A673 (cell line): ENCODE data around the gene TUBB. TPM values are rescaled to one million over a fixed set of nuclear protein-coding genes. Genes with fewer than 3 reads are reported as not detected.

Experiments
- BruUV-seq: library from RNA; stranded (reverse); fragments of 400-500 nt; replicated peaks from 2 replicates; lab custom pipeline; 2021; lab: Mats Ljungman, UMichigan
- CTCF ChIA-PET: fragments of 300-600 bp; sonication (Branson Sonifier 250); formaldehyde crosslinking; loops from one replicate; lab custom pipeline; 2022; ENCODE audit warnings: antibody characterized with exemption; lab: Charles Lee
- POLR2A ChIA-PET: fragments of 300-600 bp; sonication (Branson Sonifier 250); formaldehyde crosslinking; loops from one replicate; lab custom pipeline; 2022; ENCODE audit warnings: antibody characterized with exemption; ENCODE audit not compliant: low non-redundant PET; lab: Charles Lee
- DNase-seq: peaks from one replicate; pipeline ENCODE4 v3.0.0-alpha.2; 2015; ENCODE audit warnings: low spot score
- H3K27ac ChIP-seq: fragments of 200-600 bp; sonication (generic); 2 replicates; pipeline ENCODE4 v1.5.1; 2016; ENCODE audit warnings: mixed run types, low read depth, mild to moderate bottlenecking, mixed read lengths, antibody characterized with exemption, low read length; ENCODE audit not compliant: poor library complexity, severe bottlenecking
- H3K27me3 ChIP-seq: fragments of 200-600 bp; sonication (generic); replicated peaks from 2 replicates; pipeline ENCODE4 v1.6.1; 2017; ENCODE audit warnings: mixed run types, low read depth, mild to moderate bottlenecking, mixed read lengths, antibody characterized with exemption, low read length; ENCODE audit not compliant: insufficient read depth, poor library complexity
- H3K36me3 ChIP-seq: fragments of 200-600 bp; sonication (generic); 2 replicates; pipeline ENCODE4 v1.6.1; 2016; ENCODE audit warnings: mixed run types, mild to moderate bottlenecking, mixed read lengths, antibody characterized with exemption, low read length; ENCODE audit not compliant: insufficient read depth, poor library complexity, severe bottlenecking
- H3K4me1 ChIP-seq: fragments of 200-600 bp; sonication (generic); 2 replicates; pipeline ENCODE4 v1.6.1; 2017; ENCODE audit warnings: mixed run types, mild to moderate bottlenecking, mixed read lengths, antibody characterized with exemption, low read length; ENCODE audit not compliant: insufficient read depth, poor library complexity, severe bottlenecking
- H3K4me3 ChIP-seq: fragments of 200-600 bp; sonication (generic); 2 replicates; pipeline ENCODE4 v1.5.1; 2016; ENCODE audit warnings: low read depth, mixed run types, mild to moderate bottlenecking, mixed read lengths, low read length; ENCODE audit not compliant: poor library complexity, severe bottlenecking
- H3K9me3 ChIP-seq: fragments of 200-600 bp; sonication (generic); 2 replicates; pipeline ENCODE4 v1.6.1; 2016; ENCODE audit warnings: mixed run types, low read depth, mild to moderate bottlenecking, mixed read lengths, antibody characterized with exemption, low read length; ENCODE audit not compliant: poor library complexity, severe bottlenecking
- EZH2 ChIP-seq: fragments of 200-600 bp; sonication (generic); IDR thresholded peaks from 2 replicates; pipeline ENCODE4 v1.6.1; 2017; ENCODE audit warnings: borderline replicate concordance, low read depth, mild to moderate bottlenecking, mixed read lengths, antibody characterized with exemption, low read length; ENCODE audit not compliant: poor library complexity, severe bottlenecking
- intact Hi-C: fragments of 100-400 bp; cut with micrococcal nuclease; formaldehyde crosslinking; loops from one replicate; pipeline ENCODE4 v1.10.0; 2022; ENCODE audit not compliant: unreplicated experiment
- total RNA-seq: library from RNA; stranded (reverse); gene quantifications from 2 replicates; pipeline ENCODE4 v1.2.3, GENCODE V29; 2021
- TF ChIP-seq, protein P1 (sequence below): fragments of 300-800, 200-600 bp; sonication (generic); conservative IDR thresholded peaks from 2 replicates; pipeline ENCODE4 v1.5.1; 2017; ENCODE audit warnings: low read depth, mild to moderate bottlenecking, antibody characterized with exemption, low read length, moderate library complexity, mixed read lengths

The TUBB gene
- total RNA-seq, 1 experiment from 2014 or later, result 1,936 TPM

DNA sequence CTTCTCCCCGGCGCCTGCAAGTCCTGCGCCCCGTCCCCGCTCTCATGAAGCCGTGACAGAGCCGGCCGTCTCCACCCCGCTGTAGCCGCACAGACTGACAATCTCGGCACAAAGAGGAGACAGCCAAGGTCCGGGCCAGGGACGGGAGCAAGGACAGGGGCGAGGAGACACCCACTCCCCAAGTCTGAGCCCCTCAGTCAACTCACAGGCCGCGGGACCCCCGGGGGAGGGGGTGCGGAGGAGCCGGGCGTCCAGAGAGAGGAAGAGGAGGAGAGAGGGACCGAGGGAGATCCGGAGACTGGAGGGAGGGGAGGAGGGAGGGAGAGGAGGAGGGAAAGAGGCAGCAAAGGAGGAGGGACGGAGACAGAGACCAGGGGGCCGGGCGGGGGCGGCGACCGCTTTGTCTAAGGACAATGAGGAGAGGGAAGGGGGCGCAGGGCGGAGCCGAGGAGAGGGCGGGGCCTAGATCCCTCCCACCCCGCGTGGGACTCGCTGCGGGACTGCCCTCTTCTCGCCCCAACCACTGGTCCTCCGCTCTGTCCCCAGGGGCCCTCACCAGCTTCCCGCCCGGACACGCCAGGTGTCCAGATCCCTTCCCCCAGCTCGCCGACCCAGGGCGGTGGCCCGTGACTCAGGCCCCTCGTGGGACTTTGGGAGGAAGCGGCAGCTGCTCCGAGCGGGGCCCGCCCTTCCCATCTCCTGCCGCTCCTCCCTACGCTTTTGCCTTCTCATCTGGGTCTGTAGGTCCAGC, 33.1 kb upstream of the TUBB start:
- no peaks in the 10 kb centered on the region for H3K9me3 ChIP-seq
- DNase-seq, result peak; percentile 91
- no peaks in the 10 kb centered on the region for H3K27me3 ChIP-seq
- H3K4me3 ChIP-seq, result peak overlapping the region; percentile 88
- H3K4me1 ChIP-seq, result peaks cover 62% of the 10 kb centered on the region
- peak overlapping the region; percentile 80 for H3K27ac ChIP-seq
- ChIA-PET CTCF (interaction anchor here (1.0 kb wide), 1 partner anchor 14 kb away, joined by 3 read pairs; no protein-coding TSS in a partner anchor), POLR2A (interaction anchor here (1.0 kb wide), 1 partner anchor 47 kb away, joined by 4 read pairs; no protein-coding TSS in a partner anchor)
- intact Hi-C loops, result no loop called here
- BruUV-seq, result no TSS peak
- TF ChIP-seq, protein P1, sequence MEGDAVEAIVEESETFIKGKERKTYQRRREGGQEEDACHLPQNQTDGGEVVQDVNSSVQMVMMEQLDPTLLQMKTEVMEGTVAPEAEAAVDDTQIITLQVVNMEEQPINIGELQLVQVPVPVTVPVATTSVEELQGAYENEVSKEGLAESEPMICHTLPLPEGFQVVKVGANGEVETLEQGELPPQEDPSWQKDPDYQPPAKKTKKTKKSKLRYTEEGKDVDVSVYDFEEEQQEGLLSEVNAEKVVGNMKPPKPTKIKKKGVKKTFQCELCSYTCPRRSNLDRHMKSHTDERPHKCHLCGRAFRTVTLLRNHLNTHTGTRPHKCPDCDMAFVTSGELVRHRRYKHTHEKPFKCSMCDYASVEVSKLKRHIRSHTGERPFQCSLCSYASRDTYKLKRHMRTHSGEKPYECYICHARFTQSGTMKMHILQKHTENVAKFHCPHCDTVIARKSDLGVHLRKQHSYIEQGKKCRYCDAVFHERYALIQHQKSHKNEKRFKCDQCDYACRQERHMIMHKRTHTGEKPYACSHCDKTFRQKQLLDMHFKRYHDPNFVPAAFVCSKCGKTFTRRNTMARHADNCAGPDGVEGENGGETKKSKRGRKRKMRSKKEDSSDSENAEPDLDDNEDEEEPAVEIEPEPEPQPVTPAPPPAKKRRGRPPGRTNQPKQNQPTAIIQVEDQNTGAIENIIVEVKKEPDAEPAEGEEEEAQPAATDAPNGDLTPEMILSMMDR, result no peak
- no peak for TF ChIP-seq EZH2
- H3K36me3 ChIP-seq, result no peaks in the 10 kb centered on the region

DNA sequence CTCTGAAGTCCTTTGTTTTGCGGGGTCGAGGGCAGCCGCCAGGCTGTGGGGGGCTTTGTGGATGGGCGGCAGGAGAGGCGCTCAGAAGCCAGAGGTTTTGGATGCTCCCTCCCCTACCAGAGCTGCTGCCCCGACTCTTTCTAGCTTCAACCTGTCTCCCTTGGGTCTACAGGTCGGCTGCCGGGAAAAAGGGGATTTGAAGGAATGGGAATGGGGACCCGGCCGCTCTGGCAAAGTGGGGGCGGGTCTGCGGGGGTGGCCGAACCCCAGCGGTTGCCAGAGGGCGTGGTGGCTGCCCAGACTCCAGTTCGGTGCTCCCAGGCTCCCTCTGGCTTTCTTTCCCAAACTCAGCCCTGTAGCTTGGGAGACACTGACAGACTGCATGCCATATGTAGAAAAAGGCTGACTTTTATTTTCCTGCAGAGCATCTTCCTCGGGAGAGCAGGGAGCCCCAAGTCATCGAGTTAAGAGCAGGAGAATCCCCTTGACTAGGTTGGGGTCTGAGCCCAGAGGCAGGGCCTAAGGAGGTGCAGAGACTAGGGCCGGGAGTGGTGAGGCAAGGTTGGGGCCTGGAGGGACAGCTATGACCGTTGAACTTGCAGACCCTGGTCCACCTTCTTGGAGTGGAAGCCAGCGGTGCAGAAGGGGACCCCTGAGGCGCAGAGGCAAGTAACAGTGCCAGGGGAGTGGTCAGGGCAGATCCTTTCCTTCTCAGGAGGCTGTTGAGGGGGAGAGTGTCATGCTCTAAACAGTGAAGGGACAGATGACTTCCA, 32.3 kb upstream of the TUBB start:
- TF ChIP-seq, protein P1, result no peak
- no peak for TF ChIP-seq EZH2
- intact Hi-C loops, result no loop called here
- H3K9me3 ChIP-seq, result no peaks in the 10 kb centered on the region
- peak overlapping the region; percentile 80 for H3K27ac ChIP-seq
- ChIA-PET POLR2A (interaction anchor here (1.0 kb wide), 1 partner anchor 46 kb away, joined by 4 read pairs; no protein-coding TSS in a partner anchor), CTCF (interaction anchor here (0.6 to 1.0 kb wide), 3 partner anchors 9 to 92 kb away, joined by 3 to 4 read pairs (median 3); no protein-coding TSS in a partner anchor)
- peak overlapping the region; percentile 88 for H3K4me3 ChIP-seq
- no peaks in the 10 kb centered on the region for H3K36me3 ChIP-seq
- no peak for DNase-seq
- no peaks in the 10 kb centered on the region for H3K27me3 ChIP-seq
- BruUV-seq, result TSS peak; percentile 68
- H3K4me1 ChIP-seq, result peaks cover 54% of the 10 kb centered on the region

DNA sequence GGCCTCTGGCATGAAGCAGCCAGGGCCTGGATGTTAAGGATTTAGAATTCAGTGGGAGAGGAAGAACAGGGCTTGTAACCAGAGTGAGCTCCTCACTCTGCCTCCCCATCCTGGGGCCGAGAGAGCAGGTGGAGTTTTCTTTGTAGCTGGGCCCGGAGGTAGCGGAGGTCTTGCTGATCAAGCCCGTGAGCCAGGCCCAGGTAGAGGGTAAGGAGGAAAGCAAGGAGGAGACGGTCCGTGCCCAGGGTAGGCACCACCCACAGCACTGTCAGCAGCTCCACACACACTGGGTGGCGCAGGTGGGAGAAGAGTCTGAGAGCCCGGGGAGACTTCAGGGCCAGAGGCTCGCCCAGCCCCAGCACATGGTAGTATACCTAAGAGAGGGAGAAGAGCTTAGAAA, 31.6 kb upstream of the TUBB start:
- Histone ChIP-seq H3K4me1 (peaks cover 47% of the 10 kb centered on the region), H3K4me3 (no peak overlapping the region), H3K9me3 (no peaks in the 10 kb centered on the region), H3K27ac (peak overlapping the region; percentile 80), H3K36me3 (no peaks in the 10 kb centered on the region), H3K27me3 (no peaks in the 10 kb centered on the region)
- DNase-seq, result no peak
- intact Hi-C loops, result no loop called here
- no TSS peak for BruUV-seq
- ChIA-PET CTCF (interaction anchor here (0.6 to 0.8 kb wide), 2 partner anchors 9 to 34 kb away, joined by 3 to 4 read pairs; no protein-coding TSS in a partner anchor), POLR2A (interaction anchor here (1.1 kb wide), 1 partner anchor 29 kb away, joined by 3 read pairs; the partner anchor contains the start of gene MDC1)
- TF ChIP-seq, protein P1, result no peak
- no peak for TF ChIP-seq EZH2
